Measurements from ENCODE around the gene POU2F1. TPM values are rescaled to one million over a fixed set of nuclear protein-coding genes. Genes with fewer than 3 reads are reported as not detected.

Gene POU2F1
- total RNA-seq, 1 donor from 2014 or later, result 15.3 TPM

DNA sequence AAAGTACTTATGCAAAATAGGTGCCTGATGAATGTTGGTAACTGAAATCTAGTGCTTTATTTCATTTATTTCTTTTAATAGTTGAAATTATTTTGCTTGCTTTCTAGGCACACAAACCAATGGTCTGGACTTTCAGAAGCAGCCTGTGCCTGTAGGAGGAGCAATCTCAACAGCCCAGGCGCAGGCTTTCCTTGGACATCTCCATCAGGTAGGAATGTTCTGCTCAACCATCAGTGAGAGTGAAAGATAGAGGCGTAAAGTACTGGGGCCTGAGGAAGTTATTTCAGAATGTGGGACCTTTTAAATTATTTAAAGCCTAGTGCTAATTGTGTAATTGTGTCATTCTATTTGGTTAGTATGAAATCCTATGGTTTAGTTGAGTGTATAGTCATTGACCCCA is 144.7 kb downstream of the POU2F1 start:
- H3K9me3 Mint-ChIP-seq (ENCODE audit: unreplicated experiment), result no peaks in the 10 kb centered on the region
- no peak overlapping the region for H3K27ac Mint-ChIP-seq (ENCODE audit: unreplicated experiment)
- TF ChIP-seq, protein P1, sequence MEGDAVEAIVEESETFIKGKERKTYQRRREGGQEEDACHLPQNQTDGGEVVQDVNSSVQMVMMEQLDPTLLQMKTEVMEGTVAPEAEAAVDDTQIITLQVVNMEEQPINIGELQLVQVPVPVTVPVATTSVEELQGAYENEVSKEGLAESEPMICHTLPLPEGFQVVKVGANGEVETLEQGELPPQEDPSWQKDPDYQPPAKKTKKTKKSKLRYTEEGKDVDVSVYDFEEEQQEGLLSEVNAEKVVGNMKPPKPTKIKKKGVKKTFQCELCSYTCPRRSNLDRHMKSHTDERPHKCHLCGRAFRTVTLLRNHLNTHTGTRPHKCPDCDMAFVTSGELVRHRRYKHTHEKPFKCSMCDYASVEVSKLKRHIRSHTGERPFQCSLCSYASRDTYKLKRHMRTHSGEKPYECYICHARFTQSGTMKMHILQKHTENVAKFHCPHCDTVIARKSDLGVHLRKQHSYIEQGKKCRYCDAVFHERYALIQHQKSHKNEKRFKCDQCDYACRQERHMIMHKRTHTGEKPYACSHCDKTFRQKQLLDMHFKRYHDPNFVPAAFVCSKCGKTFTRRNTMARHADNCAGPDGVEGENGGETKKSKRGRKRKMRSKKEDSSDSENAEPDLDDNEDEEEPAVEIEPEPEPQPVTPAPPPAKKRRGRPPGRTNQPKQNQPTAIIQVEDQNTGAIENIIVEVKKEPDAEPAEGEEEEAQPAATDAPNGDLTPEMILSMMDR (IDR thresholded peaks at IDR 0.05), result no peak
- H3K4me3 Mint-ChIP-seq (ENCODE audit: unreplicated experiment), result no peak overlapping the region
- H3K27me3 Mint-ChIP-seq (ENCODE audit: unreplicated experiment), result no peaks in the 10 kb centered on the region
- no peak for DNase-seq (ENCODE audit: extremely low spot score, unreplicated experiment)
- no peaks in the 10 kb centered on the region for H3K4me1 Mint-ChIP-seq (ENCODE audit: unreplicated experiment)
- peaks cover 10% of the 10 kb centered on the region for H3K36me3 Mint-ChIP-seq (ENCODE audit: unreplicated experiment)

DNA sequence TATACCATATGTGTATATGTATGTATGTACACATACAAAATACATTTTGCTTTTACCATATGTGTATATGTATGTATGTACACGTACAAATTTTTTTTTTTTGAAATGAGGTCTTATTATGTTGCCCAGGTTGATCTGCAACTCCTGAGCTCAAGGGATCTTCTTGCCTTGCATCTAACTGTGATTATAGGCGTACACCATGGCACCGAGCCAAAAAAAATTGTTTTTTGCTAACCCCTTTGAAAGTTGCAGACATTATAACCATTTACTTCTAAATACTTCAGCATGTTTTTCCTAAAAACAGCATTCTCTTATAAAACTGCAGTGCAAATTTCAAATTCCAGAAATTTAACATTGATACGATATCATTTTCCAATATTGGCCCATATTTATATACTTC is 147.0 kb downstream of the POU2F1 start:
- no peak for DNase-seq (ENCODE audit: extremely low spot score, unreplicated experiment)
- no peaks in the 10 kb centered on the region for H3K27me3 Mint-ChIP-seq (ENCODE audit: unreplicated experiment)
- TF ChIP-seq, protein P1 (IDR thresholded peaks at IDR 0.05), result no peak
- H3K4me1 Mint-ChIP-seq (ENCODE audit: unreplicated experiment), result no peaks in the 10 kb centered on the region
- H3K4me3 Mint-ChIP-seq (ENCODE audit: unreplicated experiment), result no peak overlapping the region
- H3K27ac Mint-ChIP-seq (ENCODE audit: unreplicated experiment), result no peak overlapping the region
- peaks cover 17% of the 10 kb centered on the region for H3K36me3 Mint-ChIP-seq (ENCODE audit: unreplicated experiment)
- H3K9me3 Mint-ChIP-seq (ENCODE audit: unreplicated experiment), result no peaks in the 10 kb centered on the region

DNA sequence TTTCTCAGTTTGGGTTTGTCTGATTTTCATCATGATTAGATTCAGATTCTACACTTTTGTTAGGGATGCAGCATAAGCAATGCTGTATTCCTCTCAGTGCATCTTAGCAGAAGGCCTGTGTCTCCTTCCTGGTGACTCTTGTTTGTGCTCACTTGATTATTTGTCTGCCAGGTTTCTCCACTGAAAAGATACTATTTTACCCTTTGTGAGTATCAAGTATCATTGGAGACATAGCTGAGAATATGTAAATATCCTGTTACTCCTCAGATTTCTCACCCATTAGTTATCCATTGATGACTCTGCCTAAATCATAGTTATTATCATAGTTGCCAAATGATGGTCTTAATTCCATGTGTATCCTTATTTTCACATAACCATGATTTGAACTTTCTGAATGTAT is 148.5 kb downstream of the POU2F1 start:
- Mint-ChIP-seq H3K27me3 (ENCODE audit: unreplicated experiment) (no peaks in the 10 kb centered on the region), H3K36me3 (ENCODE audit: unreplicated experiment) (peaks cover 24% of the 10 kb centered on the region), H3K4me3 (ENCODE audit: unreplicated experiment) (no peak overlapping the region), H3K27ac (ENCODE audit: unreplicated experiment) (no peak overlapping the region), H3K9me3 (ENCODE audit: unreplicated experiment) (no peaks in the 10 kb centered on the region), H3K4me1 (ENCODE audit: unreplicated experiment) (no peaks in the 10 kb centered on the region)
- no peak for DNase-seq (ENCODE audit: extremely low spot score, unreplicated experiment)
- TF ChIP-seq, protein P1 (IDR thresholded peaks at IDR 0.05), result no peak

DNA sequence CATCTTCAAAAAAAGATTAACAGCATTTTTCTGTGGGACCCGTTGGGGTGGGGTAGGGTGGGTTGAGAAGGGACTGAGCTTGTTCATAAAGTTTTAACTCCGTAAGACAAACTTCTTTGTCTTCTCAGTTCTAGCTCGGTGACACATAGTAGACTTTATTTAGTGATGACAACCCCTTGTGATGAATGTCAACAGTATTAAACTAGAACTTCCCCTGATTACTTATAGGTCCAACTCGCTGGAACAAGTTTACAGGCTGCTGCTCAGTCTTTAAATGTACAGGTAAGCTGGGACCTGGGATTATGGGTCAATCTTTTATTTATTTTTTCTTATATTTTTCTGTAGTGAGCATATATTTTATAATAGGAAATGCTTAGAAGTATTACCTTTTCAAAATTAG is 149.2 kb downstream of the POU2F1 start:
- no peaks in the 10 kb centered on the region for H3K4me1 Mint-ChIP-seq (ENCODE audit: unreplicated experiment)
- no peak for DNase-seq (ENCODE audit: extremely low spot score, unreplicated experiment)
- H3K36me3 Mint-ChIP-seq (ENCODE audit: unreplicated experiment), result peaks cover 26% of the 10 kb centered on the region
- no peaks in the 10 kb centered on the region for H3K9me3 Mint-ChIP-seq (ENCODE audit: unreplicated experiment)
- H3K27ac Mint-ChIP-seq (ENCODE audit: unreplicated experiment), result no peak overlapping the region
- H3K4me3 Mint-ChIP-seq (ENCODE audit: unreplicated experiment), result no peak overlapping the region
- TF ChIP-seq, protein P1 (IDR thresholded peaks at IDR 0.05), result no peak
- no peaks in the 10 kb centered on the region for H3K27me3 Mint-ChIP-seq (ENCODE audit: unreplicated experiment)

DNA sequence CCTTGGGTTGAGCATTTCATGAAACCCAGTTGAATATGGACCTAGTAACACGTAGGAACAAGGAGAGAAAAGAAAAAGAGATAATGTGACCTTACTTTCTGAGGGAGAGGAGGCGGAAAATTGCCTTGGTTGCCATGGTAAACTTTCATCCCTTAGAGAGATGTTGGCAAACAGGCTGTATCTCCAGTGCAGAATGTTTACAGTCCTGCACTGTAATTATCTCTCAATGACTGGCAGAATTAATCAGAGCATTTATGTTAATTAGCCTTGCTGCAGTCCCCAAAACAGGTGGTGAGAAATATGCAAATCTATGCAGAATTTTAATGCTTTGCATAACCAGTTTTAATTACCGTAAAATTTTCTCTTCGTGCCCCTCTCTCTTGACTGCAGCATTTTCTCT is 150.3 kb downstream of the POU2F1 start:
- no peak for DNase-seq (ENCODE audit: extremely low spot score, unreplicated experiment)
- Mint-ChIP-seq H3K9me3 (ENCODE audit: unreplicated experiment) (no peaks in the 10 kb centered on the region), H3K4me3 (ENCODE audit: unreplicated experiment) (no peak overlapping the region), H3K27me3 (ENCODE audit: unreplicated experiment) (no peaks in the 10 kb centered on the region), H3K4me1 (ENCODE audit: unreplicated experiment) (no peaks in the 10 kb centered on the region), H3K36me3 (ENCODE audit: unreplicated experiment) (peaks cover 23% of the 10 kb centered on the region), H3K27ac (ENCODE audit: unreplicated experiment) (no peak overlapping the region)
- TF ChIP-seq, protein P1 (IDR thresholded peaks at IDR 0.05), result no peak

Measured in osteocyte (in vitro differentiated cells).